Activated naive CD4-positive, alpha-beta T cell treated with anti-CD3 and anti-CD28 coated beads, Interleukin-2, amount 50 U/mL, for 72 hours (primary cell): Measurements from ENCODE around the gene GARIN3. TPM values are rescaled to one million over a fixed set of nuclear protein-coding genes. Genes with fewer than 3 reads are reported as not detected.
"Not testable (repeated sequence)": the region's sequence is repeated elsewhere in the genome, so short reads cannot be mapped to it uniquely, and the experiment has no call there.

ENCODE experiments used
- ATAC-seq, 2 donors: fragments of 150-1000 bp; cut with Tn5 transposase; 2 replicates each; pipeline ENCODE4 v1.10.0; 2021; ENCODE audit warnings: mild to moderate bottlenecking in 2 of 2, moderate library complexity in 2 of 2
- DNase-seq, 2 donors: peaks; one replicate each; pipeline ENCODE4 v3.0.0; 2021 to 2022; ENCODE audit warnings: low spot score in 2 of 2
- H3K27ac Mint-ChIP-seq, 2 donors: one replicate each; pipeline ENCODE4 v1.8.0; 2022; ENCODE audit warnings: mild to moderate bottlenecking in 2 of 2, mixed read lengths in 2 of 2
- H3K36me3 Mint-ChIP-seq, 2 donors: one replicate each; pipeline ENCODE4 v1.8.0; 2022; ENCODE audit warnings: mixed read lengths in 2 of 2
- H3K9me3 Mint-ChIP-seq, 2 donors: one replicate each; pipeline ENCODE4 v1.8.0; 2022; ENCODE audit warnings: mixed read lengths in 2 of 2
- total RNA-seq, 2 donors: library from RNA; stranded (reverse); gene quantifications; one replicate each; pipeline ENCODE4 v1.2.3, GENCODE V29; 2022

Gene GARIN3
- total RNA-seq, 2 donors from 2014 or later, result 0.46 to 0.47 TPM

- no peak for DNase-seq
- Mint-ChIP-seq H3K9me3 (no peaks in the 10 kb centered on the region), H3K27ac (peak overlapping the region; percentile 88 to 99), H3K36me3 (peaks cover 55 to 56% of the 10 kb centered on the region in 2 donors)
- no peak for ATAC-seq
Measured at GRCh38 chr5:157193699-157194424, 27.8 kb upstream of the GARIN3 start.

- Mint-ChIP-seq H3K9me3 (no peaks in the 10 kb centered on the region), H3K36me3 (peaks cover 75 to 77% of the 10 kb centered on the region in 2 donors), H3K27ac (peak overlapping the region; percentile 89 to 99)
- DNase-seq (no peak), ATAC-seq (peak; percentile 71 to 82)
Measured at GRCh38 chr5:157189223-157189622, 23.2 kb upstream of the GARIN3 start.

DNA sequence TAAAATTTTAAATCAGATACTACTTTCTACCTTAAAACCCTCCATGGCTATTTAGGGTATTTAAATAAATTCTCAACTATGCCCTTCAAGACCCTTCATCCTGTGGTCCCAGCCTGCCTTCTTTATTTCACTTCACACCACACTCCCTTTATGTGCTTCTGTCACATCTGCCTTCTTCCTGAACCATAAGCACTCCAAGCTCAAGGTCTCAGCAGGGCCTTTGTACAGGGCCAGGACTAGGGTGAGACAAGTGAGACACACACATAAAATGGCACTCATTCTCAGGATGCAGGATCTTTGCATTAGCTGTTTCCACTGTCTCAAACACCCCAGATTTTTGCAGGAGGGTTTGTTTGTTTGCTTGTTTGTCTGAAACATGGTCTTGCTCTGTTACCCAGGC lies 22.2 kb upstream of the GARIN3 start:
- Mint-ChIP-seq H3K27ac (peak overlapping the region; percentile 89 to 99), H3K9me3 (no peaks in the 10 kb centered on the region), H3K36me3 (peaks cover 75 to 77% of the 10 kb centered on the region in 2 donors)
- ATAC-seq (no peak), DNase-seq (no peak)

DNA sequence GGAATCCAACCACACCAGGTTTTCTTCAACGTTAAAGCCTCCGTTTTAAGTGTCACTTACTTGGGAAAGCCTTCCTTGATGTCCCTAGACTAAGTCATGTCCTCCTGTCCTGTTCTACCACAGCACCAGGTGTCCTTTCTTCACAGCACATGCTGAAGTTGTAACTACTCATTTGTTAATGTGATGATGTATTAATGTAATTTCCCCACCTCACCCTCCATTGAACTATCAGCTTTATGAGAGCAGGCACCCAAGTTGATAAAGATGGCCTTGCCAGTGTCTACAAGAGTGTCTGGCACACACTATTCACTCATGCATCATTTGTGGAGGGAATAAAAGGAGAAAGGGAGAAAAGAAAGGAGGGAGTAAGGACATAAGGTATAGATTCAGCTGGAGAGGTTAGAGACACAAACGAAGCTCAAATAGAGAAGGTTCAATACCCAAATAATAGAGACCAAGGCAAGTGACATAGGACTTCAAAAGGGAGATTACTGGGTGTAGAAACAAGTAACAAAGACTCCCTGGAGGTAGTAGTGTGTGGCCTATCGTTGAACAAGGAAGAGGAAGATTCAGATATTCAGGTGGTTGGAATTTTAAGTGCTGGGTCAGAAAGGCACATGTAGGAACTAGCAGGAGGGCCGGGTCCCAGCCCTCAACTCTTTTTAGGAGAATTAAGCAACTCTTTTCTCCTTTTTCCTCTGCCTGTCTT lies 21.1 kb upstream of the GARIN3 start:
- H3K36me3 Mint-ChIP-seq, result peaks cover 72 to 77% of the 10 kb centered on the region in 2 donors
- DNase-seq (no peak), ATAC-seq (peak in 1 of 2 donors; percentile 17)
- H3K9me3 Mint-ChIP-seq, result no peaks in the 10 kb centered on the region
- H3K27ac Mint-ChIP-seq, result peak overlapping the region; percentile 89 to 99

DNA sequence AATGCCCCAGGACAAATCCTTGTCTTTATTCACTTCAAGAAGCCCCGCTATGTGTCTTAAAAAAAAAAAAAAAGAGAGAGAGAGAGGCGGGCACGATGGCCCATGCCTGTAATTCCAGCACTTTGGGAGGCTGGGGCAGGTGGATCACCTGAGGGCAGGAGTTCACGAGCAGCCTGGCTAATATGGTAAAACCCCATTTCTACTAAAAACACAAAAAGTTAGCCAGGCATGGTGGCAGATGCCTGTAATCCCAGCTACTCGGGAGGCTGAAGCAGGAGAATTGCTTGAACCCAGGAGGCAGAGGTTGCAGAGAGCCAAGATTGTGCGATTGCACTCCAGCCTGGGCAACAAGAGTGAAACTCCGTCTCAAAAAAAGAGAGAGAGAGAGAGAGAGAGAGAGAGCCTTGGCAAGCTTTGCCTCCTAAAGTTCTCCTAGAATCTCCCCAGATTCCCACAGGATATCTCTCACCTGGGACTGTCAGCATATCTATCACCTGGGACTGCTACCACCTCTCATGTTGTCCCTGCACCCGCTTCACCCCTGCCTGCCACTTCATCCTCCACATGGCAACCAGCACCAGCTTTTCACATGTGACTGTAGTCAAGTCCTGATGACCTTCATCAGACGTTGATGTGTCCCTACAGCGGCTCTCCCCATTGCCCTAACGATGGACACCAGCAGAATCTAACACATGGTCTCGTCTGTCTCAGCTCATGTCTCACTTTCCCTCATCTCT lies 20.4 kb upstream of the GARIN3 start:
- Mint-ChIP-seq H3K36me3 (peaks cover 74 to 78% of the 10 kb centered on the region in 2 donors), H3K9me3 (no peaks in the 10 kb centered on the region), H3K27ac (peak overlapping the region; percentile 89 to 99)
- DNase-seq (no peak), ATAC-seq (peak; percentile 7 to 34)

DNA sequence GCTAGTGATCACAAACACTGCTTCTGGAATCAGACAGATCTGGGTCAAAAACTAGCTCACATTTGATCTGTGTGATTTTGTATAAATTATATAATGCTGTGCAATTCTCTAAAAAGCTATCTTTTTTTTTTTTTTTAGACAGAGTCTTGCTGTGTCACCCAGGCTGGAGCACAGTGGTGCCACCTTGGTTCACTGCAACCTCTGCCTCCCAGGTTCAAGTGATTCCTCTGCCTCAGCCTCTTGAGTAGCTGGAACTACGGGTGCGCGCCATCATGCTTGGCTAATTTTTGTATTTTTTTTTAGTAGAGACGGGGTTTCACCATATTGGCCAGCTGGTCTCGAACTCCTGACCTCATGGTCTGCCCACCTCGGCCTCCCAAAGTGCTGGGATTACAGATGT lies 19.1 kb upstream of the GARIN3 start:
- not testable (repeated sequence) for H3K9me3 Mint-ChIP-seq, ATAC-seq, DNase-seq
- Mint-ChIP-seq H3K36me3 (peaks cover 79% of the 10 kb centered on the region in 2 donors), H3K27ac (peak overlapping the region; percentile 69 to 99)

DNA sequence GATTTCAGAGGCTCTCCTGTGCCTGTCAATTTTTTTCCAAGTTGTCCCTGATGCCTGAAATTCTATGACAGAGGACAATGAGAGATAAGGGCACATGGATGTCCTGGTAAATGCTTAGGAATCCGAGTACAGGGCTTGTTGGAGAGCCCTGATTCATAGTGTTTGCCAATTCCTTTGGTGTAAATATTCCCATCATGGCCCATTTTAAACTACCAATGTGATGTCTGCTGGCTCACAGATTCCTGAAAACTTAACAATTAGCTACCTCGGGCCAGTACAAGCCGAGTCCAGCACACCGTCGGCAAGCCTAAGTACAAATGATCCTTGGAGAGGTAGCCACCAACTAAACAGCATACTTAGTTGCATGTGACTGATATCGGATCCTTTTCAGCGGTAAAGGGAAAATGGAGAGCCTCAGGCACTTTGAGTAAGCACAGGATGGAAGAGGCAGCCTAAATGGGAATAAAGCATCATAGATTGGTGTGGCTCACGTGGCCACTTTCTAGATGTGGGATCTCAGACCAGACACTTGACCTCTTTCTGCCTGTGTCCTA lies 18.1 kb upstream of the GARIN3 start:
- DNase-seq (no peak), ATAC-seq (peak in 1 of 2 donors; percentile 16)
- H3K27ac Mint-ChIP-seq, result peak overlapping the region; percentile 85 to 99
- no peaks in the 10 kb centered on the region for H3K9me3 Mint-ChIP-seq
- H3K36me3 Mint-ChIP-seq, result peaks cover 73 to 78% of the 10 kb centered on the region in 2 donors

DNA sequence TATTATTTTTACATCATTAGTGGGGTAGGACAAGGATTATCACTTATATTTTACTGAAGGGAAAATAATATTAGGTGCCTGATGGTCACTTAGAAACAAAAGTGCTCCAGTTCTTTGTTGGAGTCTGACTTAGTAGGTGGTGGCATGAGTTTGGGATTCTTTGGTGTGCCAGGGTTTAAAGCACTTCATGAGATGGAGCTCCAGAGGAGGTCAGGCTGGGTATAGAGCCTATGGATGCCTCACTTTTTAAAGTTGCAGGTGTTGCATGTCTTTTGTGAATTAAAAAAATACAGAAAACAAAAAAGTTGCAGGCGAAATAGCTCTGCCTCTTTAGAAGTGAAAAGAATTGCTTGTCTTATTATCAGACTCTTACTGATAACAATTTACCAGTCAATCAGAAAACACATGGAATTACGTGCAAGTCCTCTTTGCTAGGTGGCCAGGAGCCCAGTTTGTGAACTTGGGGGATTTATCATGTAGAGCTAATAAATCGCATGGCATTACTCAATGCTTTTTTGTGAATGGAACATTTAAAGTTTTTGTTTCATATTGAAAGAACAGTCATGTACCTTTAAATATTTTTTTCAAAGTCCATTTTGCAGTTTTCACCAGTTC lies 16.2 kb upstream of the GARIN3 start:
- peaks cover 58 to 71% of the 10 kb centered on the region in 2 donors for H3K36me3 Mint-ChIP-seq
- no peaks in the 10 kb centered on the region for H3K9me3 Mint-ChIP-seq
- no peak for ATAC-seq
- DNase-seq, result no peak
- peak overlapping the region; percentile 99 for H3K27ac Mint-ChIP-seq

DNA sequence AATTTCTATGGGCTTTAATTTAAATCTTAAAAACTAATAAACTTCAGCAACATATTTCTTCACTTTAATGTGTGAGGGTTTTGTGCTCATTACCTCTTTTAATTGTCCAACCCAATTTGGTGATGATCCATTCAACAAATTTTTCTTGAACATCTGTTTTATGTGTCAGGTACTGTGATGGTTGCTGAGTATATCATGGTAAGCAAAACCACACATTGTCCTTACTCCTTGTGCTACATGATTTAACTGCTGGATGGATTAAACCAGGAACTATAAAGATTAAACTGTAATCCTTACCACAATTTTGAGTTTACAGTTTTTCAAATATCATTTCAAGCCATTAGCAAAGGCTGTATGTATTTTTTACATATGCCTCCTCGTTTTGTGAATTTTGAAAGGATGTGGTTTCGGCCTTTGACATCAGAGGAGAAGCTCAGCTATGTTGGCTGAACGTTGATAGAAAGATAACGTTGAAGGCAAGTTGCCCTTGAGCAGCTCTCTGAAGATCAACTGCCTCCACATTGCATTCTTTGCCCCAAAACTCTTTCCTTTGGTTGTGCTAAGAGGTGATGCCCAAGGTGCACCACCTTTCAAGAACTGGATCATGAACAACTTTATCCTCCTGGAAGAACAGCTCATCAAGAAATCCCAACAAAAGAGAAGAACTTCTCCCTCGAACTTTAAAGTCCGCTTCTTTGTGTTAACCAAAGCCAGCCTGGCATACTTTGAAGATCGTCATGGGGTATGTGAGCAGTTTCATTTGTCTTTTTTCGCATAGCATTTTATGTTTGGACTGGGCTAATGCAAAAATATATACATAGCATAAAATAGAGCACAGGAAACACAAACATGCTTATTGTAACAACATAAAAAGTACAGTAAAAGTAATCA lies 14.6 kb upstream of the GARIN3 start, which contains the start of gene ITK:
Gene ITK (plus strand): TSS at position 467 of the 891 bp plus-strand sequence. CDS start 138 bp downstream, at position 605.
- no peak for DNase-seq
- H3K27ac Mint-ChIP-seq, result peak within 1 kb of the TSS; percentile 99
- ATAC-seq, result peak; percentile 59 to 74
- H3K9me3 Mint-ChIP-seq, result no peaks in the 10 kb centered on the region
- peaks cover 42 to 60% of the 10 kb centered on the region in 2 donors for H3K36me3 Mint-ChIP-seq

GRCh38 chr5:157178966-157179365 lies 12.9 kb upstream of the GARIN3 start:
- no peak for ATAC-seq
- H3K9me3 Mint-ChIP-seq, result peaks cover 0 to 11% of the 10 kb centered on the region in 2 donors
- H3K36me3 Mint-ChIP-seq, result peaks cover 43 to 55% of the 10 kb centered on the region in 2 donors
- H3K27ac Mint-ChIP-seq, result peak overlapping the region; percentile 99
- DNase-seq, result no peak

DNA sequence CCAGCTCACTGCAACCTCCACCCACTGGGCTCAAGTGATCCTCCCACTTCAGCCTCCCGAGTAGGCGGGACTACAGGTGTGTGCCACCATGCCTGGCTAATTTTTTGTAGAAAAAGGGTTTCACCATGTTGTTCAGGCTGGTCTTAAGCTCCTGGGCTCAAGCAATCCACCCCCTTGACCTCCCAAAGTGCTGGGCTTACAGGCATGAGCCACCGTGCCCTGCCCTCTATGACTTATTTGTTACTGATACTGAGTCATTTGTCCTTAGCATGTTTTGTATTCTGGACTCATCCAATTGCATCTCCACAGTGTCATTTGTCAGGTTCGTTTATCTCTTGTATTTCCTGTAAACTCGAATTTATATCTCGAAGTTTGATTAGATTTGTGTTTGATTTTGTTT lies 11.9 kb upstream of the GARIN3 start:
- Mint-ChIP-seq H3K36me3 (peaks cover 34 to 44% of the 10 kb centered on the region in 2 donors), H3K9me3 (peaks cover 0 to 11% of the 10 kb centered on the region in 2 donors), H3K27ac (peak overlapping the region; percentile 99)
- ATAC-seq (peak; percentile 69 to 76), DNase-seq (no peak)

GRCh38 chr5:157175071-157175612 lies 9.1 kb upstream of the GARIN3 start:
- Mint-ChIP-seq H3K9me3 (peaks cover 12 to 22% of the 10 kb centered on the region in 2 donors), H3K27ac (peak overlapping the region; percentile 90 to 91), H3K36me3 (peaks cover 23 to 33% of the 10 kb centered on the region in 2 donors)
- ATAC-seq (no peak), DNase-seq (no peak)

GRCh38 chr5:157172403-157172802 lies 6.3 kb upstream of the GARIN3 start:
- peak; percentile 78 to 92 for DNase-seq
- ATAC-seq, result peak; percentile 97
- peak overlapping the region; percentile 97 to 98 for H3K27ac Mint-ChIP-seq
- H3K9me3 Mint-ChIP-seq, result peaks cover 12 to 22% of the 10 kb centered on the region in 2 donors
- peaks cover 31 to 39% of the 10 kb centered on the region in 2 donors for H3K36me3 Mint-ChIP-seq

GRCh38 chr5:157168286-157168685 lies 2.2 kb upstream of the GARIN3 start:
- Mint-ChIP-seq H3K27ac (peak overlapping the region; percentile 92 to 93), H3K9me3 (peaks cover 10 to 12% of the 10 kb centered on the region in 2 donors), H3K36me3 (peaks cover 19 to 35% of the 10 kb centered on the region in 2 donors)
- no peak for DNase-seq
- no peak for ATAC-seq

DNA sequence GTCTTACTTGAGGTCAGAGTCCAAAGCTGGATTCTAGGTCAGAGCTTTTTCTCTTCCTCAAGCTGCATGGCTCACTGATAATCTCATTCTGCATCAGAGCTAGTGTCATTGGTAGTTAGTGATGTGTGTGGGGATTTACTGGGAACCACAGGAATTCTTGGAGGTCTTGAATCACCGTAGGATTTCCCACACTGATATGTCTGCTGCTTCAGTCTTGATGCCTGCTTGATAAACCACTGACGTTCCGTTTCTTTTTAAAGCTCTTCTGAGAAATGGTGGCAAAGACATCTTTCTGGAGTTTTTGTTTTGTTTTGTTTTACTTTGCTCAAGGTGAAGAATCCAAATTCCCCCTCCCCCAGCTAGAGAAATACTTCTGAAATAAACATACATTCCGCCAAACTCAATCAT lies 1.2 kb upstream of the GARIN3 start:
- DNase-seq (no peak), ATAC-seq (peak; percentile 82 to 92)
- peak overlapping the region; percentile 92 to 93 for H3K27ac Mint-ChIP-seq

More for the DNA sequence above, 1.2 kb upstream of the GARIN3 start:
- peaks cover 19 to 43% of the 10 kb centered on the region in 2 donors for H3K36me3 Mint-ChIP-seq
- peaks cover 10 to 17% of the 10 kb centered on the region in 2 donors for H3K9me3 Mint-ChIP-seq
